Measurements from ENCODE around the gene TMC4.
A peak's percentile ranks its signal among the peaks of the same experiment; 100 is the strongest.

Gene TMC4

GRCh38 chr19:54141356-54141755, 31.6 kb downstream of the TMC4 start:
- DNase-seq (ENCODE audit: low spot score in 2 of 2) (no peak), ATAC-seq (replicated peaks; ENCODE audit: extremely low read depth, poor library complexity, severe bottlenecking) (no peak)
- peaks cover 51% of the 10 kb centered on the region for H3K4me1 Mint-ChIP-seq
- H3K9me3 Mint-ChIP-seq, result no peaks in the 10 kb centered on the region
- H3K36me3 Mint-ChIP-seq (ENCODE audit: insufficient read depth), result peaks cover 42% of the 10 kb centered on the region
- no peak overlapping the region for H3K27ac Mint-ChIP-seq (ENCODE audit: low read depth)
- H3K4me3 Mint-ChIP-seq, result no peak overlapping the region
- H3K27me3 Mint-ChIP-seq, result no peaks in the 10 kb centered on the region

DNA sequence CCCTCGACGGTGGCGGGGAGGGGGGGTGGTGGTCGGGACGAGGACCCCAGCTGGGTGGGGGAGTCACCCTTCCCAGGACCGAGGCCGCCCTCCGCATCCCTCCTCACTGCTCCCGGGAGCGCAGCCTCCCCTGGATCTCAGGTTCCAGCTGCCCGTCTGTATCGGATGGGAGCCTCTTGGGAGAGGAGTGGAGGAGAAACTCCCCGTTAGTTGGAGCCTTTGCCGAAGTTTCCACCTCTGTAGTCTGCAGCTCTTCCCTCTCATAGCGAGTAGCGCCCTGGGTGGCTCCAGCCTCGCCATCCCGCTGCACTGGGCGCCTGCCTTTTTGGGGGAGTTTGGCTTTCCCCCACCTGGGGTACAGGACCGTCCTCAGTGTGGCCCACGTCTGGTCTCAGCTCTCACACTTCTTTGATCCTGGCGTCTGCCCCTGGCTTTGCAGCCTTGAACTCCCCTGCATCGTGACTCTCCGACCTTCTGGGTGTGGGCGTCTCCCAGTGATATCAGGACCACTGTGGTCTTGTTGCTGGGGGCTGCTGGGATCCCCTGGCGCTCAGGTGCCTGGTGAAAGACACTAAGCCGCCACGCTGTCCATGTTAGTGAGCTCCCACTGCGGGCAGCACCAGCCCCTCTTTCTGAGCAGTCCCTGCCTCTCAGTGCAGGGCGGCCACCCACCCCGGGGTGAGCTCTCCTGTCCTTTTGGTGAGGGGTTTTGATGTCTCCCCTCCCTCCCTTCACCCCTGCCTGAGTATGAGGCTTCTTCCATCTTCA, 34.3 kb downstream of the TMC4 start:
- Mint-ChIP-seq H3K36me3 (ENCODE audit: insufficient read depth) (peaks cover 33% of the 10 kb centered on the region), H3K4me1 (peaks cover 55% of the 10 kb centered on the region), H3K9me3 (no peaks in the 10 kb centered on the region), H3K27me3 (no peaks in the 10 kb centered on the region), H3K4me3 (peak overlapping the region; percentile 94), H3K27ac (ENCODE audit: low read depth) (peak overlapping the region; percentile 97)
- DNase-seq (ENCODE audit: low spot score in 2 of 2) (no peak), ATAC-seq (replicated peaks; ENCODE audit: extremely low read depth, poor library complexity, severe bottlenecking) (no peak)

DNA sequence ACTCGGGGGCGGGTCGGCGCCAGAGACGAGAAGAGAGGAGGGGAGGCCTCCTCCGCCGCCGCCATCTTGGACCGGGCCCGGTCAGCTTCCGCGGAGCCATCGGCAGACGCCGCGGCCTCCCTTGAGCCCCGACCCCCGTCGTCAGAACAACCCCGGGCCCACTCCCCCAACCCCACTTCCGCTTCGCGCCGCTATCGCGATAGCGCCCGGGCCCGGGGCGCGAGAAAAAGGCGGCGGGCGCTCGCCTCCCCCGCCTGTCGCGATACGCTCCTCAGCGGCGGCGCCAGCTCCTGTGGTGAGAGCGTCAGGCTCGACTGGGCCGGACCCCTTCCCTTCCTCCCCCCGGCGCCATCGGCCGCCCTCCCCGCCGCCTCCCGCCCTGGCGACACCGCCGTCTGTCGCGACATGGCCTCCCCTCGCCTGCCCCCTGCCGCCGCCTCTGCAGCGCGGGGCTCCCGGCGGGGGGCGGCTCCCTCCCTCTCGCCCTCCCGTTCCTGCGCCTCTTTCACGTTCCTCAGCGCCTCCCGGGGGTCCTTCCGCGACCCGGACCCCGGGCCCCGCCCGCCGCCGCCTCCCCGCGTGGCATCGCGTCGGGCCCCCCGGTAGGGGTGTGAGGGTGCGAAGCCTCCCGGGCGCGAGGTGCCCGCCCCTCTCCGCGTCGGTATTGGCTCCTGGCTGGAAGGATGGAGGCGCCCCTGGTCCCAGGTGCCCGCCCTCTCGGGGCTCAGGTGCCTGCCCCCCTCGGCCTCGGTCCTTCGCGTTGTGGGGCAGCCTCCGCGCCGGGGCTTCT, 35.1 kb downstream of the TMC4 start, which contains the start of gene CNOT3:
CNOT3 (plus strand) TSS at position 64 of the 790 bp plus-strand sequence. CDS start 5,217 bp downstream, outside the sequence.
- DNase-seq (ENCODE audit: low spot score in 2 of 2), result peak; percentile 27 to 30

GRCh38 chr19:54136864-54137698, 35.9 kb downstream of the TMC4 start:
- Mint-ChIP-seq H3K9me3 (no peaks in the 10 kb centered on the region), H3K27ac (ENCODE audit: low read depth) (peak overlapping the region; percentile 77), H3K4me1 (peaks cover 49% of the 10 kb centered on the region), H3K36me3 (ENCODE audit: insufficient read depth) (peaks cover 29% of the 10 kb centered on the region), H3K4me3 (peak overlapping the region; percentile 94), H3K27me3 (no peaks in the 10 kb centered on the region)
- ATAC-seq (replicated peaks; ENCODE audit: extremely low read depth, poor library complexity, severe bottlenecking) (peak; percentile 84), DNase-seq (ENCODE audit: low spot score in 2 of 2) (peak; percentile 95 to 100)

More for the DNA sequence above, 35.1 kb downstream of the TMC4 start, which contains the start of gene CNOT3:
- no peak for ATAC-seq (replicated peaks; ENCODE audit: extremely low read depth, poor library complexity, severe bottlenecking)
- Mint-ChIP-seq H3K36me3 (ENCODE audit: insufficient read depth) (peaks cover 34% of the 10 kb centered on the region), H3K27ac (ENCODE audit: low read depth) (peak within 1 kb of the TSS; percentile 97), H3K27me3 (no peaks in the 10 kb centered on the region), H3K4me3 (peak within 1 kb of the TSS; percentile 94), H3K9me3 (no peaks in the 10 kb centered on the region), H3K4me1 (peaks cover 54% of the 10 kb centered on the region)

DNA sequence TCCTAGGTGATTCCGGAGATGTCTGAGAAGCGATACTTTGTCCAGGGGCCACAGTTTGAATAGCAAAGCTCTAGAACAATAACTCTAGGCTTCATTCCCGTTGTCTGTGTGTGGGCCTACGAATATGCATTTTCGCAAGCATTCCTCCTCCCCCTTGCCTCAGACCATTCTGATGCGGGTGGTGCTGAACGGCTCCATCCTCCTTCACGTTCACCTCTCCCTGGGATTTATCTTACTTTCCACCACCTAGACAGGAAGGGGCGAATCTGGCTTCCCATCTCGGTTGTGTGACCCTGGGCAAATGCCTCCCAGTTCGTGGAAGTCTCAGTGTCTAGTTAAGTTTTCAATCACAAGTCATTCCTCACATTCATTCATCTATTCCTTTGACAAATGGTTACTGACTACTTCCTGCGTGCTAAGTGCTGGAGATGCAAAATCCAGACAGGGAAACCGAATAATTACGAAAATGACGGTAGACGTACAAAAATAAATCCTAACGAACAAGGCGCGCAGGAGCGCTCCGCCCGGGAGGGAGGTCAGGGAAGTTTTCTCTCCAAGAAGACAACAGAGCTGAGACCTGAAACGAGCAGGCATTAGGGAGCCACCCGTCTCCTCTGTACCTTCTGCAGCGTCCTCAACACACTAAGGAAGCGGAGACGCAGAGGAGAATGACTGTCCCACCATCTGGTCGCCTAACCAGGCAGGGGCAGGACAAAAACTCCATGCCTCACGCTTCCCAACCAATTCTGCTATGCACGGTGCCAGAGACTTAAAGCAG, 36.7 kb downstream of the TMC4 start:
- Mint-ChIP-seq H3K27me3 (no peaks in the 10 kb centered on the region), H3K27ac (ENCODE audit: low read depth) (peak overlapping the region; percentile 77), H3K4me1 (peaks cover 41% of the 10 kb centered on the region), H3K9me3 (no peaks in the 10 kb centered on the region), H3K4me3 (peak overlapping the region; percentile 94), H3K36me3 (ENCODE audit: insufficient read depth) (peaks cover 26% of the 10 kb centered on the region)
- DNase-seq (ENCODE audit: low spot score in 2 of 2) (no peak), ATAC-seq (replicated peaks; ENCODE audit: extremely low read depth, poor library complexity, severe bottlenecking) (no peak)

GRCh38 chr19:54133957-54134590, 38.9 kb downstream of the TMC4 start:
- no peak for ATAC-seq (replicated peaks; ENCODE audit: extremely low read depth, poor library complexity, severe bottlenecking)
- H3K4me3 Mint-ChIP-seq, result no peak overlapping the region
- peaks cover 23% of the 10 kb centered on the region for H3K4me1 Mint-ChIP-seq
- no peaks in the 10 kb centered on the region for H3K27me3 Mint-ChIP-seq
- H3K9me3 Mint-ChIP-seq, result no peaks in the 10 kb centered on the region
- H3K27ac Mint-ChIP-seq (ENCODE audit: low read depth), result peak overlapping the region; percentile 89
- no peak for DNase-seq (ENCODE audit: low spot score in 2 of 2)
- peaks cover 26% of the 10 kb centered on the region for H3K36me3 Mint-ChIP-seq (ENCODE audit: insufficient read depth)

DNA sequence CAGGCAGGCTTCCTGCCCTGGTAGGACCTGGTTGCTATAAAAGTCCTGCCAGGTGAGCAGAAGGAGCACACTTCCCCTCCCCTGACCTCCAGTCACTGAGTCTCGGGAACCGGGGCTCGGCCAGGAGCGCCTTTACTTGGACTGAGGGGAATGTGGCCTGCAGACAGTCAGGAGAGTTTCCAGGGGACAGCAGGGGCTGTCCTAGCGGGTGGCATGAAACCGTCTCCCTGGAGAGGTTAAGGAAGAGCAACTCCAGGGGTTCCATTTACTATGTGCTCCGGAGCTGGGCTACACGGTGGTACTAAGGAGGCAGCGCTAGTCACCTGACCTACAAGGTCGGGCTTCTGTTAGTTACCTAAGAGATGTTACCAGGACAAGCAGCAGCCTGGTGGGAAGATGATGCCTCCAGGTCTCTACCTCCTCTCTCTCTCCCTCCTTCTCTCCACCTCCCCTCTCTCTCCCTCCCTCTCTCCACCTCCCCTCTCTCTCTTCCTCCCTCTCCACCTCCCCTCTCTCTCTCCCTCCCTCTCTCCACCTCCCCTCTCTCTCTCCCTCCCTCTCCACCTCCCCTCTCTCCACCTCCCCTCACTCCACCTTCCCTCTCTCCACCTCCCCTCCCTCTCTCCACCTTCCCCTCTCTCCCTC, 39.5 kb downstream of the TMC4 start:
- ATAC-seq (replicated peaks; ENCODE audit: extremely low read depth, poor library complexity, severe bottlenecking), result no peak
- Mint-ChIP-seq H3K36me3 (ENCODE audit: insufficient read depth) (peaks cover 22% of the 10 kb centered on the region), H3K4me1 (peaks cover 17% of the 10 kb centered on the region), H3K27me3 (no peaks in the 10 kb centered on the region), H3K9me3 (no peaks in the 10 kb centered on the region), H3K27ac (ENCODE audit: low read depth) (no peak overlapping the region), H3K4me3 (no peak overlapping the region)
- DNase-seq (ENCODE audit: low spot score in 2 of 2), result no peak

GRCh38 chr19:54129617-54129996, 43.4 kb downstream of the TMC4 start:
- Mint-ChIP-seq H3K36me3 (ENCODE audit: insufficient read depth) (peaks cover 16% of the 10 kb centered on the region), H3K27ac (ENCODE audit: low read depth) (no peak overlapping the region), H3K4me1 (peaks cover 5% of the 10 kb centered on the region), H3K4me3 (no peak overlapping the region), H3K27me3 (no peaks in the 10 kb centered on the region), H3K9me3 (no peaks in the 10 kb centered on the region)
- DNase-seq (ENCODE audit: low spot score in 2 of 2), result no peak
- ATAC-seq (replicated peaks; ENCODE audit: extremely low read depth, poor library complexity, severe bottlenecking), result no peak

GRCh38 chr19:54128796-54129616, 44.0 kb downstream of the TMC4 start:
- Mint-ChIP-seq H3K4me3 (no peak overlapping the region), H3K36me3 (ENCODE audit: insufficient read depth) (peaks cover 15% of the 10 kb centered on the region), H3K9me3 (no peaks in the 10 kb centered on the region), H3K4me1 (no peaks in the 10 kb centered on the region), H3K27me3 (no peaks in the 10 kb centered on the region), H3K27ac (ENCODE audit: low read depth) (no peak overlapping the region)
- DNase-seq (ENCODE audit: low spot score in 2 of 2) (no peak), ATAC-seq (replicated peaks; ENCODE audit: extremely low read depth, poor library complexity, severe bottlenecking) (no peak)

GRCh38 chr19:54128441-54128725, 44.6 kb downstream of the TMC4 start:
- DNase-seq (ENCODE audit: low spot score in 2 of 2), result no peak

More at GRCh38 chr19:54128441-54128725, 44.6 kb downstream of the TMC4 start:
- H3K4me1 Mint-ChIP-seq, result no peaks in the 10 kb centered on the region
- no peaks in the 10 kb centered on the region for H3K9me3 Mint-ChIP-seq
- no peaks in the 10 kb centered on the region for H3K27me3 Mint-ChIP-seq
- no peak overlapping the region for H3K27ac Mint-ChIP-seq (ENCODE audit: low read depth)
- ATAC-seq (replicated peaks; ENCODE audit: extremely low read depth, poor library complexity, severe bottlenecking), result no peak
- H3K4me3 Mint-ChIP-seq, result no peak overlapping the region
- peaks cover 16% of the 10 kb centered on the region for H3K36me3 Mint-ChIP-seq (ENCODE audit: insufficient read depth)
